22Rv1 (cell line): Measurements from ENCODE around the gene GSG1L.

Experiments used
- H3K27ac ChIP-seq: fragments of 450-650 bp; 2 replicates; pipeline ENCODE4 v1.5.1; 2017
- ZFX ChIP-seq: fragments of 450-650 bp; IDR thresholded peaks from 2 replicates; pipeline ENCODE4 v1.6.1; 2017; ENCODE audit warnings: antibody characterized with exemption, borderline replicate concordance
- TF ChIP-seq, protein P1 (sequence below): fragments of 450-650 bp; IDR thresholded peaks from 2 replicates; pipeline ENCODE4 v1.5.1; 2017; ENCODE audit warnings: mild to moderate bottlenecking

GSG1L gene

DNA sequence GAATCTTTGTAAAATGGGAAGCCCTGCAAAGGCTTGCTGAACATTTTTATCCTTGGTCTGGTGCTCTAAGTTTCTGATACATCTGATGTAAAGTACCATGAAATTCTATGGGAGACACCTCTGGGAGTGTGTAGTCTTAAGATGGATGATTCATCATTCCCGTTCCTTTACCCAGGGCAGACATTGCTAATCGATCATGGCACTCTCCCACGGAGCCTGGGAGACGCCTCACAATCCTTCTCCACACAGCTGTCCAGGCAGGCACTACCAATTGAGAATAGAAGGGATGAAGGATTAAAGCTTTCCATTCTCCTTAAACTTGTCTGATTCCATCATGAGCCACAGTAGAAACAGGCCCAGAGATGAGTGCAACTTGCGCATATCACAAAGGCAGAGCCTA lies 144.8 kb downstream of the GSG1L start:
- H3K27ac ChIP-seq = no peak overlapping the region
- TF ChIP-seq, protein P1, sequence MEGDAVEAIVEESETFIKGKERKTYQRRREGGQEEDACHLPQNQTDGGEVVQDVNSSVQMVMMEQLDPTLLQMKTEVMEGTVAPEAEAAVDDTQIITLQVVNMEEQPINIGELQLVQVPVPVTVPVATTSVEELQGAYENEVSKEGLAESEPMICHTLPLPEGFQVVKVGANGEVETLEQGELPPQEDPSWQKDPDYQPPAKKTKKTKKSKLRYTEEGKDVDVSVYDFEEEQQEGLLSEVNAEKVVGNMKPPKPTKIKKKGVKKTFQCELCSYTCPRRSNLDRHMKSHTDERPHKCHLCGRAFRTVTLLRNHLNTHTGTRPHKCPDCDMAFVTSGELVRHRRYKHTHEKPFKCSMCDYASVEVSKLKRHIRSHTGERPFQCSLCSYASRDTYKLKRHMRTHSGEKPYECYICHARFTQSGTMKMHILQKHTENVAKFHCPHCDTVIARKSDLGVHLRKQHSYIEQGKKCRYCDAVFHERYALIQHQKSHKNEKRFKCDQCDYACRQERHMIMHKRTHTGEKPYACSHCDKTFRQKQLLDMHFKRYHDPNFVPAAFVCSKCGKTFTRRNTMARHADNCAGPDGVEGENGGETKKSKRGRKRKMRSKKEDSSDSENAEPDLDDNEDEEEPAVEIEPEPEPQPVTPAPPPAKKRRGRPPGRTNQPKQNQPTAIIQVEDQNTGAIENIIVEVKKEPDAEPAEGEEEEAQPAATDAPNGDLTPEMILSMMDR = no peak
- TF ChIP-seq ZFX = no peak

DNA sequence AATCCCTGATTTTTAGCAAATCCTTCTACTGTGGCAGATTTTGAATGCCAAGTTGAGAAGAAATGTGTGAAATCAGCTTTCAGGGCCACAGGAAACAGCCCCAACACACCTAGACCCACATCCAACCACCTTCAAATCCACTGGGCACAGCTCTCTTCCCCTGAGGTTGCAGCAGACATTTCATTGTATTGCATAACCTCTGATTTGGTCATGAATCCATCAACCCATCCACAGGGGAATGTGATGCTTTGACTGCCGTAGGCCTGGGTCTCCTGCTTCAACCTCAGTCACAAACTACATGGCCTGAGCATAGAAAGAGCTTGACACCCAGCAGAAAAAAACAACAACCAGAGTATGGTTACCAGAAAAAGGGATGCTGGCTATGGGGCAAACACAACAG lies 145.6 kb downstream of the GSG1L start:
- TF ChIP-seq ZFX = no peak
- TF ChIP-seq, protein P1 = no peak
- no peak overlapping the region for H3K27ac ChIP-seq

DNA sequence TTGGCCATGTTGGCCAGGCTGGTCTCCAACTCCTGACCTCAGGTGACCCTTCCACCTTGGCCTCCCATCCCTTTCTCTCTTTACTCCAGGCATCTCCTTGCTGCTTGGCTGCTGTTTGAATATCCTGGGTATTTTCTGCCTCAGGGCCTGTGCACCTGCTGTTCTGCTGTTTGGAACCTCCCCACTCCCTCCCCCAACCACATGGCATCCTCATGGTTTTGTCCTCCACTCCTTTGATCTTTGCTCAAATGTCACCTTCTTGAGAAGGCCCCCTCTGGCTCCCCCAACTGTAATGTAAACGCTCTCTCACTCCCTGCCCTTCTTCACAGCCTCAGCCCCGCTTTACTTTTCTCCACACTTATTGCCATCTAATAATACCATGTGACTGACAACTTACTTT lies 152.0 kb downstream of the GSG1L start:
- TF ChIP-seq, protein P1 = no peak
- TF ChIP-seq ZFX = no peak
- H3K27ac ChIP-seq = no peak overlapping the region

DNA sequence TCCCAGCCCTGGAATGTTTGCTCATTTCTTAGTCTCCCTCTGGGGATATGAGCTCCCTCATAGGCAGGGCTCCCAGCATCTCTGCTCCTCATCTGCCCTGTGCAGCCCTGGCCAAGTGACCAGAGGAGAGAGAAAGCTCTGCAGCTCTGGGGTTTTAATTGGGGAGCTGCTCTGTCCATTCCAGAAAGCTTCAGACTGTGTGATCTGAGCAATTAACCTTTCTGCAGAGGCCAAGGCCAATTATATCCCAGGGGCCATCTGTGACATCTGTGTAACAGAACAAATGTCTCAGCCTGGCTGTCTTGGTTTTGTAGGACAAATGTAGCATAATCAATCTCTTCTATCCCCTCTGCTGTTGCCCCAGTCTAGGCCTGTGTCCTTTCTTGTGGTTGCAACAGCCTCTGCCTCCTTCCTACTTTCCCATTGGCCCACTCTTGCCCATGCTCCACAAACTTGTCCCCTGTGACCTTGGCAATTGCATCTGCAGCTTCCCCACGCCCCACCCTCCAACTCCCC lies 156.0 kb downstream of the GSG1L start:
- no peak for TF ChIP-seq ZFX
- TF ChIP-seq, protein P1 = no peak
- no peak overlapping the region for H3K27ac ChIP-seq

DNA sequence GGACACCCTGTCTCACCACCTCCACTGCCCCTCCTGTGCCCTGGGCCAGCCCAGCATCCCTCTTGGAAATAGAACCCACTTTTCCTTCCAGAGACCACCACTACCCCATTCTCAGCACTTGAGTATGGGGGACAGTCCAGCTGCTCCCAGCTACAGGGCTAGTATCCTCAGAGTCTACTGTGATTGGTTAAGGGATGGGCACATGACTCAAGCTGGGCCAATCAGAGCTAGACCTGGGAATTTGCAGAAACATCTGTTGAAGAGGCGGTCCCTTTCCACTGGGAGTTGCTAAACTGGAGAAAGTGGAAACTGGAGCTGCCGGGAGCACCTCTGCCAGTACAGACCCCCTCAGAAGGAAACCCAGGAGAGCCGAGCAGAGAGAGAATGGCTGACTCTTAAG lies 156.6 kb downstream of the GSG1L start:
- H3K27ac ChIP-seq = no peak overlapping the region
- no peak for TF ChIP-seq ZFX
- TF ChIP-seq, protein P1 = no peak

DNA sequence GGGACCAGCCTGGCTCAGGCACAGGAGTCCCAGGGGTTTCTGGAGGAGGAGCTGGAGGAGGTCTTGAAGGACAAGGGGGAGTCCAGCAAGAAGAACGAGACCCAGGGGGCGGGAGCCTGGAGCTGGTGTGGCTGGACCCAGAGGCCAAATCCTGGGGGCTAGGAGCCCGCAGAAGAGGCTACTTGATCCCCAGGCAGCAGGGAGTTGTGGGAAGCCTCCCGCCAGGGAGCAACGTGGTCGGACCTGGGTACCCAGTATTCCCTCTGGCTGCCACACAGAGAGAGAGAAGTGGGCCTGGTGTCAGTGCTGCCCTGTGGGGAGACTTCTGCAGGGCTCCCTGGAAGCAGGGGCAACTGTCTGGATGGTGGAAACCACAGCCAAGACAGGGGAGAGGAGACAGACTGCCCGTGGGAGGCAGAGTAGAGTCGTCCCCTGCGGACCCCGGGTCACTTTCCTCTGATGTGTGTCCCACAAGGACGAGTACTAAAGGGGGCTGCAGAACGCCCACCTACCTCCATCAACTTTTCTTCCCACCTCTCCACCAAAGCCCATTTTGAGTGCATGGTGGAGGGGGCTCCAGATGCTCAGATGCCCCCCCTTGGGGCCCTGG lies 160.4 kb downstream of the GSG1L start:
- no peak overlapping the region for H3K27ac ChIP-seq
- TF ChIP-seq, protein P1 = no peak
- TF ChIP-seq ZFX = no peak

DNA sequence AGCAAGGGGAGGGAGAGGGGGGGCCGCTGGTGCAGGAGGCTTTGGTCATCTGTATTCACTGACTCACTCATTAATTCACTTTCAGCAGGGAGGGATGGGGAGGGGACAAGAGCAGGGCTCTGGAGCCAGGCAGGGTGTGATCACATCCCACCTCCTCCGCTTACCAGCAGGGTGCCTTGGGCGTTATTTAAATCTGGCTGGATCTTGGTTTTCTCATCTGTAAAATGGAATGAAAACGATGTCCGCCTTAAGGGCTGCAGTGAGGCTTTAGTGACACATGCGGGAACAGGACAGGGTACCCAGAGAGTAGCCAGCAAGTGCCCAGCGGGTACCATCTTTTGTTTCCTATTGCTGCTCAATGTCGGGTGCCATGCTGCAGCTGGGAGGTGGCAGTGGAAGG lies 161.0 kb downstream of the GSG1L start:
- TF ChIP-seq ZFX = no peak
- TF ChIP-seq, protein P1 = no peak
- H3K27ac ChIP-seq = no peak overlapping the region
